ENCODE data around the gene FARSA.

The FARSA gene

GRCh38 chr19:12888006-12888603 is 45.4 kb downstream of the FARSA start:
- DNase-seq, result no peak

DNA sequence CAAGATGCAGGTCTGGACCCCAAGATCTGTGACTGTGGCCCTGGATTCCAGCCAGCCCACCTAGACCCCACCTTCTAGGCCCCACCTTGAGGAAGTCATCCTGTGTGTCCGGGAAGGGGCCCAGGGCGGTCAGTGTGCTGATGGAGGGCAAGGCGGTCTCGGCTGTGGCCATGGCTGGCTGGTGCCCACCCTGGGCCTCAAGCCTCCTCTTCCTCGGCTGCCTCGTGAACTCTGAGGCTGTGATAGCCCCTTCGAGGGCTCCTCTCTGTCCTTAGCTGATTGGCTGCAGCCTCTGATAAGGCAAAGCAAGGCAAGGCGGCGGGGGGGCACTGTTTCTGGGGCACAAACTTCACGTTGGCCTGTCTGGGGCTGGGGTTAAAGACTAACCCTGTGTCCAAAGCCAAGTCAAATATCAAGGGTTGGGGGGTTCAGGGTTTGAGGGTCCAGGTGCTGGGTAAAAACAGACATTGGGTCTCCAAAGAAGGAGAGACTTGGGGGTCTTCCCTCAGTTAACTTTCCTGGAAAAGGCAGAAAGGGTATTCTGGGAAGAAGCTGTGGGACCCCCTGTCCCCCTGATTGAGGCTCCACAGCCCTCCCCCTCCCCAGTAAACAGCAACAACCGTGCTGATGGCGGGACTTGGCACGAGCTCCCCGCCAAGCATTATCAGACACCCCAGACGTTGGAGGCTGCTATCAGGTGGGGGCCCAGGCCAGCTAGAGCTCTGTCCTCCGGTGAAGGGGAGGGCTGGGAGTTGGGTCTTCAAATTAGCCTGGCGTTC is 46.4 kb downstream of the FARSA start, which contains the start of gene KLF1:
TSS of gene KLF1 (minus strand) at position 233 of the 779 bp plus-strand sequence. CDS start at position 172, 61 bp downstream.
- DNase-seq, result no peak

- DNase-seq, result no peak
These were observed 46.9 kb downstream of the FARSA start for GRCh38 chr19:12886651-12886968.

GRCh38 chr19:12885749-12886650 is 47.5 kb downstream of the FARSA start:
- DNase-seq, result no peak

DNA sequence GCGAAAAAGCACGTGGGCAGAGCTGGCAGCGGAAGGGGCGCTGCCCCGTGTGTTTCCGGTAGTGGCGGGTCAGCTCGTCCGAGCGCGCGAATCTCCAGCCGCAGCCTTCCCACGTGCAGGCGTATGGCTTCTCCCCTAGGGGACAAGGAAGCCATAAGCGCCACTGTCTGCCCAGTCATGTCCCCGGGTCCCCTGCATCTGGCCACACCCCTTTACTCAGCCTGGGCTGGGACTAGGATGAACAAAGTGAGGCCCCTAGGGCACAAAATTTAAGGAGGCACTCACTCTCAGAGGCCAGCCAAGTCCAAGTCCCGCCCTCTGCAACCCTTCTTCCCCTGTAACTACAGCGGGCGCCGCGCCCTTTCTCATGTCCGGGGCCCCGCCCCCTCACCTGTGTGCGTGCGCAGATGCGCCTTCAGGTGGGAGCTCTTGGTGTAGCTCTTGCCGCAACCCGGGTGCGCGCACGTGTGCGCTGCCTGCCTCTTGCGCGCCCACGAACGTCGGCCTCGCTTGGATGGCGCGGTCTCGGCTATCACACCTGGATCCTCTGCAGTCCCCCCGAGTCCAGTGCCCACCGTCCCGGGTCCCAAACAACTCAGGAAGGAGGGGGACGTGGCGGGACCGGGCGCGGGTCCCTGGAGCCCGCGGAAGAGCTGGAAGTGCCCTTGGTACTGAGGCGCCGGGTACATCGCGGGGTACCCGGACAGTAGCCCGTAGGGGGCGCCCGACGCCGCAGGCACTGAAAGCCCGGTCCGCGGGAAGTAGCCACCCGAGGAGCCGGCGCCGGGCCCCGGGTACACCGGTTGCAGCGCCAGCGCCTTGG is 48.4 kb downstream of the FARSA start:
- peak; percentile 81 to 90 for DNase-seq

- DNase-seq, result no peak
These were observed 48.9 kb downstream of the FARSA start for GRCh38 chr19:12884627-12884925.

DNA sequence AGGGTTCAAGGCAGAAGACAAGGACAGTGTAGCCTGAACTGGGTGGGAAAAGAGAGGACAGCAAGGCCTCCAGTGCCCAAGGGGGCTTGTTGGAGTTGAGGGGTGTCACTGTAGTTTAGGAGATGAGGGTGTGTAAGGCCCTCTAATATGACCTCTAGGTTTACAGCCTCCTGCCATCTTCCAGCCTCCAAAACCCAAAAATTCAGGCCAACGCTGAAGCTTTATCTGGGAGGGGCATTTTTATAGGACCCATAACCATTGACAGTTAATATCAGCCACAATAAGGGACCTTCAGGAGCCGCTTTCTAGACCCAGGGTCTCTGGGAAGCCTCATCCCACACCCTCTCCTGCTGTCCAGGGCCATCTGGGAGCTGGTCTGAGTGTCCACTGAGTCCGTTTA is 49.3 kb downstream of the FARSA start:
- no peak for DNase-seq

GRCh38 chr19:12882589-12882988 is 50.9 kb downstream of the FARSA start:
- DNase-seq, result no peak

DNA sequence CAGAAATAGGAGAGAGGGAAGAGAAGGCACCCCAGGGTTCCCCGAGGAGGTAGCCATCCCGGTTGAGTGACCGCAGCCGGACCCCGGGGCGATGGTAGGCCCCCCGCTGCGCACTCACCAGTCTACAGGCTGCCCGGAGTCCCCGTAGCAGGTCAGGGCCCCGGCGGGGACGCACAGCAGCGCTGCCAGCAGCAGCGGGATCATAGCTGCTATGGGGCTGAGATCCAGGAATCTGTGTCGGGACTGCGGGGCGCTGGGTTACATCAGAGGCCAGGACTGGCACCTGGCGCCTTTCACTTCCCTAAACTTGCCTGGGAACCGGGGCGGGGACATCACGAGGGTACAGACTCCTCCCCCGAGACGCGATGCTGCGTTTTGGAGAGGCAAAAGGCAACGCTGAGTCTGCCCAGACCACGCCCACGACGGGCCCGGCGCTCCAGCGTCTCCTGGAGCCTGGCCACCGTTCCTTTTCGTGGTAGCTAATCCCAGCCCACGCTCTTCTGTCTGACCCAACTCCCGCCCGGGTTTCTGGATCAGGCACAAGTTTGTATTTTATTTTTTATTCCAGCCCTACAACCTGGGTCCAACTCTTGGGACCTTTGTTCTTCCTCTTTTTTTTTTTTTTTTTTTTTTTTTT is 52.2 kb downstream of the FARSA start, which contains the start of gene DNASE2:
TSS of gene DNASE2 (minus strand) at position 278 of the 637 bp plus-strand sequence. CDS start at position 204, 74 bp downstream.
- peak; percentile 87 to 89 for DNase-seq

GRCh38 chr19:12880551-12881171 is 52.9 kb downstream of the FARSA start:
- no peak for DNase-seq

DNA sequence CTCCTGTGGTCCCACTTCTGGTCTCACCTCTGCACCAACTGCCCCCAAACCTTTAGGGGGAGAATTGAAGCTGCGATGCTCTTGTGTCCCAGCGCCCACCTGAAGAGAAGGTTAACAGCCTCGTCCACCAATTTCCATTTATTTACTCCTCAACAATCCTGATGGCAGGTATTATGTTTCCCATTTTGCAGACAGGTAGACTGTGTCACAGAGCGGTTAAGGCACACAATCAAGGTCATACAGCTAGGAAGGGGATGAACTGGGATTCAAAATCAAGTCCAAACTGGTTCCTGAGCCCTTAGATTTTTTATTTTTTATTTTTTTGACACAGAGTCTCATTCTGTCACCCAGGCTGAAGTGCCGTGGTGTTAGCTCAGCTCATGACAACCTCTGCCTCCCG is 58.4 kb downstream of the FARSA start:
- no peak for DNase-seq

DNA sequence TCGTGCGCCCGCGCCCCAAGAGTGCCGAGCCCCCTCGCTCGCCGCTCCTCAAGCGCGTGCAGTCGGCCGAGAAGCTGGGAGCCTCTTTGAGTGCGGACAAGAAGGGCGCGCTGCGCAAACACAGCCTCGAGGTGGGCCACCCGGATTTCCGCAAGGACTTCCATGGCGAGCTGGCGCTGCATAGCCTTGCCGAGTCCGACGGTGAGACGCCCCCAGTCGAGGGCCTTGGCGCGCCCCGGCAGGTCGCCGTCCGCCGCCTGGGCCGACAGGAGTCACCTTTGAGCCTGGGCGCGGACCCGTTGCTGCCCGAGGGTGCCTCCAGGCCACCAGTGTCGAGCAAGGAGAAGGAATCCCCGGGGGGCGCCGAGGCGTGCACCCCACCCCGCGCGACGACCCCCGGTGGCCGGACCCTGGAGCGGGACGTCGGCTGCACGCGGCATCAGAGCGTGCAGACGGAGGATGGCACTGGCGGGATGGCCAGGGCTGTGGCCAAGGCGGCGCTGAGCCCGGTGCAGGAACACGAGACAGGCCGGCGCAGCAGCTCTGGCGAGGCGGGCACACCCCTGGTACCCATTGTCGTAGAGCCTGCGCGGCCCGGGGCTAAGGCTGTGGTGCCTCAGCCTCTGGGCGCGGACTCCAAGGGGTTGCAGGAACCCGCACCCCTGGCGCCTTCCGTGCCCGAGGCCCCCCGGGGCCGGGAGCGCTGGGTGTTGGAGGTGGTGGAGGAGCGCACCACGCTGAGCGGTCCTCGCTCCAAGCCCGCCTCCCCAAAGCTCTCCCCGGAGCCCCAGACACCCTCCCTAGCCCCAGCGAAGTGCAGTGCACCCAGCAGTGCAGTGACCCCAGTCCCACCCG is 59.4 kb downstream of the FARSA start:
- DNase-seq, result no peak

GRCh38 chr19:12872941-12873890 is 60.3 kb downstream of the FARSA start:
- peak; percentile 44 to 64 for DNase-seq
